Measurements from ENCODE around the gene GNB1L.

- TF ChIP-seq CTCF (IDR thresholded peaks at IDR 0.05): no peak
- no peak for TF ChIP-seq POLR2A (IDR thresholded peaks at IDR 0.05)
- TF ChIP-seq POLR2AphosphoS5 (IDR thresholded peaks at IDR 0.05): no peak
Measured at GRCh38 chr22:19766240-19766510, 88.5 kb downstream of the GNB1L start.

Data from prostate gland (tissue), 2 donors.